Astrocyte (in vitro differentiated cells and primary cell): ENCODE measurements around the gene IQCN.

Experiments used
- CTCF ChIP-seq: IDR thresholded peaks from 2 replicates; pipeline ENCODE4 v1.5.1; 2011; ENCODE audit warnings: low read depth, mild to moderate bottlenecking, inconsistent platforms, low read length, moderate library complexity; ENCODE audit not compliant: insufficient read depth
- EZH2 ChIP-seq: IDR thresholded peaks from 2 replicates; pipeline ENCODE4 v1.6.1; 2012; ENCODE audit warnings: mild to moderate bottlenecking, low read length, inconsistent platforms; ENCODE audit not compliant: insufficient read depth

GRCh38 chr19:18211683-18212082 is 62.6 kb downstream of the IQCN start:
- no peak for TF ChIP-seq CTCF
- TF ChIP-seq EZH2 = no peak
